Transverse colon (tissue), 4 donors: ENCODE data around the gene CD9. TPM values are rescaled to one million over a fixed set of nuclear protein-coding genes. Genes with fewer than 3 reads are reported as not detected.

Experiments
- DNase-seq: peaks from one replicate; pipeline ENCODE4 v3.0.0-alpha.2; 2019
- H3K27ac ChIP-seq, 4 donors: fragments of 200-600 bp; sonication (generic); 2 replicates each; pipeline ENCODE4 v1.5.1; 2016 to 2018; ENCODE audit warnings: inconsistent platforms in 4 of 4
- H3K27me3 ChIP-seq: fragments of 200-600 bp; sonication (generic); 2 replicates; pipeline ENCODE4 v1.5.1; 2017; ENCODE audit warnings: inconsistent platforms
- H3K36me3 ChIP-seq, 4 donors: fragments of 200-600 bp; sonication (generic); 2 replicates each; pipeline ENCODE4 v1.5.1; 2017 to 2019; ENCODE audit warnings: inconsistent platforms in 4 of 4
- H3K4me1 ChIP-seq, 4 donors: fragments of 200-600 bp; sonication (generic); 2 replicates each; pipeline ENCODE4 v1.5.1; 2017 to 2020; ENCODE audit warnings: inconsistent platforms in 4 of 4
- H3K4me3 ChIP-seq, 4 donors: fragments of 200-600 bp; sonication (generic); 1 replicate in 1 of 4; 2 replicates in 3 of 4; pipeline versions ENCODE4 v1.5.1 to v1.6.1; 2017 to 2019; ENCODE audit warnings: inconsistent platforms in 4 of 4
- H3K9me3 ChIP-seq, 2 donors: fragments of 200-600 bp; sonication (generic); 2 replicates each; pipeline ENCODE4 v1.5.1; 2017 to 2019; ENCODE audit warnings: inconsistent platforms in 2 of 2
- EP300 ChIP-seq: sonication (generic); formaldehyde crosslinking; IDR thresholded peaks from one replicate; pipeline ENCODE4 v1.6.1; 2017; ENCODE audit warnings: antibody characterized with exemption, low read depth
- POLR2A ChIP-seq: fragments of 450-650 bp; IDR thresholded peaks from one replicate; pipeline ENCODE4 v1.6.1; 2016; ENCODE audit warnings: antibody characterized with exemption, mild to moderate bottlenecking, moderate library complexity
- POLR2AphosphoS5 ChIP-seq, 3 donors: sonication (generic); formaldehyde crosslinking; IDR thresholded peaks; one replicate each; pipeline ENCODE4 v1.6.1; 2016; ENCODE audit warnings: antibody characterized with exemption in 3 of 3
- WGBS, 2 donors: methylation state at CpG; one replicate each; pipeline ENCODE4 v1.1.5; 2018; ENCODE audit warnings: low coverage in 1 of 2; 5-methylcytosine and 5-hydroxymethylcytosine counted together
- in situ Hi-C, 4 donors: fragments of 200-750 bp; cut with MboI; loops; one replicate each; pipeline versions ENCODE4 v1.15.0 to v1.15.1; 2017; ENCODE audit warnings: low sequenced_read_pairs in 3 of 4, low pct_ligation_motif_present in 1 of 4, low pct_unique_long_range_greater_than_20kb in 1 of 4
- intact Hi-C: fragments of 100-400 bp; cut with DNase I; formaldehyde crosslinking; loops from one replicate; pipeline ENCODE4 v1.15.1; 2023; ENCODE audit warnings: low total_unique reads
- total RNA-seq, 4 donors: library from RNA; depleted of rRNA; stranded (reverse); fragments of >200 nt; gene quantifications; one replicate each; pipeline ENCODE4 v1.1.0, GENCODE V29; 2016
- TF ChIP-seq, protein P1 (sequence below), 5 experiments: fragments of 200-600 bp in 3 of 5; fragments of 450-650 bp in 2 of 5; sonication (generic) in 3 of 5; IDR thresholded peaks; 1 replicate in 2 of 5; 2 replicates in 3 of 5; pipeline ENCODE4 v1.5.1; 2016 to 2017; ENCODE audit warnings: antibody characterized with exemption in 5 of 5, inconsistent platforms in 3 of 5, mild to moderate bottlenecking in 2 of 5, moderate library complexity in 1 of 5

Gene CD9
- total RNA-seq, 4 donors from 2014 or later, result 207 to 668 (median 481) TPM

- Histone ChIP-seq H3K36me3 (no peaks in the 10 kb centered on the region), H3K27me3 (no peaks in the 10 kb centered on the region), H3K27ac (peak overlapping the region; percentile 58 to 71 (median 64)), H3K4me3 (no peak overlapping the region), H3K4me1 (peaks cover 9 to 20% (median 11%) of the 10 kb centered on the region in 4 donors), H3K9me3 (no peaks in the 10 kb centered on the region)
- intact Hi-C loops, result no loop called here
- 49 to 52% methylated on average over 5 to 17 of the region's 17 CpGs for WGBS, 2 donors
- peak; percentile 45 for DNase-seq
- in situ Hi-C loops, result no loop called here
- TF ChIP-seq POLR2AphosphoS5 (IDR thresholded peaks at IDR 0.05), result peak in 2 of 3 donors; percentile 25 to 27
- TF ChIP-seq POLR2A, result no peak
- no peak for TF ChIP-seq EP300
- TF ChIP-seq, protein P1, sequence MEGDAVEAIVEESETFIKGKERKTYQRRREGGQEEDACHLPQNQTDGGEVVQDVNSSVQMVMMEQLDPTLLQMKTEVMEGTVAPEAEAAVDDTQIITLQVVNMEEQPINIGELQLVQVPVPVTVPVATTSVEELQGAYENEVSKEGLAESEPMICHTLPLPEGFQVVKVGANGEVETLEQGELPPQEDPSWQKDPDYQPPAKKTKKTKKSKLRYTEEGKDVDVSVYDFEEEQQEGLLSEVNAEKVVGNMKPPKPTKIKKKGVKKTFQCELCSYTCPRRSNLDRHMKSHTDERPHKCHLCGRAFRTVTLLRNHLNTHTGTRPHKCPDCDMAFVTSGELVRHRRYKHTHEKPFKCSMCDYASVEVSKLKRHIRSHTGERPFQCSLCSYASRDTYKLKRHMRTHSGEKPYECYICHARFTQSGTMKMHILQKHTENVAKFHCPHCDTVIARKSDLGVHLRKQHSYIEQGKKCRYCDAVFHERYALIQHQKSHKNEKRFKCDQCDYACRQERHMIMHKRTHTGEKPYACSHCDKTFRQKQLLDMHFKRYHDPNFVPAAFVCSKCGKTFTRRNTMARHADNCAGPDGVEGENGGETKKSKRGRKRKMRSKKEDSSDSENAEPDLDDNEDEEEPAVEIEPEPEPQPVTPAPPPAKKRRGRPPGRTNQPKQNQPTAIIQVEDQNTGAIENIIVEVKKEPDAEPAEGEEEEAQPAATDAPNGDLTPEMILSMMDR (IDR thresholded peaks at IDR 0.05), result no peak
Observed at GRCh38 chr12:6167327-6168280, 32.6 kb upstream of the CD9 start.

DNA sequence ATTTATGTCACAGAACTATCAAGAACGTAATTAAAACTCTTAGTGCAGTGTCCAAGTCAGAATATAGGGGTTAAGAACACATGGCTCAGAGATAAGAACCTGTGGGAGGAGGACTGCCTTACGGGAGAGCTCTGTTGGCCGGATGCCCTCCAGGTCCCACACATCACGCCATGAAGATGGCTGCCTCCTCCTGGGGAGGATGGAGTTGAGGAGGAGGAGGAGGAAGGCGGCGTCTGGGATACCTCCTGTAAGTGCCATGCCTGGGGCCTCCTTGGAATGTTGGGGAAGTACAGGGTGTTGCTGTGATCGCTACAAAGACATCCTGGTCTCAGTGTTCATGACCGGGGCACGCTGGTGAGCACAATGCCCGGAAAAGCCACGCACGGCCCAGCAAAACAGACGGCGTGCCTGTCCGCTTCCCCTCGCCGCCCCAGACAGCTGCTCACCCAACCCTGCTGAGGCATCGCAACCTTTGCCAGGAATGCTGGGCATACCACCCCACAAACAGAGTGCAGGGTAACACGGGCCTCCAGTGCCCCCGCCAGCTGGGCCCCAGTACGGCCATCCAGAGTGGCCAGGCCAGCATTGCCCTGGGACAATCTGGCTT is 28.7 kb upstream of the CD9 start:
- TF ChIP-seq EP300 (peak; percentile 38), POLR2AphosphoS5 (IDR thresholded peaks at IDR 0.05) (peak in 1 of 3 donors; percentile 17)
- TF ChIP-seq, protein P1 (IDR thresholded peaks at IDR 0.05), result no peak
- intact Hi-C loops (no loop called here), in situ Hi-C loops (loop anchor here in 1 of 4 donors (10.0 kb wide), 1 partner anchor 107 kb away; no protein-coding TSS in a partner anchor)
- peaks cover 9 to 20% (median 11%) of the 10 kb centered on the region in 4 donors for H3K4me1 ChIP-seq
- no peak overlapping the region for H3K27ac ChIP-seq
- no peaks in the 10 kb centered on the region for H3K36me3 ChIP-seq
- WGBS, 2 donors, result 89 to 90% methylated on average over 2 to 21 of the region's 21 CpGs
- no peak overlapping the region for H3K4me3 ChIP-seq
- DNase-seq, result no peak
- no peaks in the 10 kb centered on the region for H3K9me3 ChIP-seq
- H3K27me3 ChIP-seq, result no peaks in the 10 kb centered on the region

GRCh38 chr12:6172086-6172485 is 28.1 kb upstream of the CD9 start:
- Histone ChIP-seq H3K27me3 (no peaks in the 10 kb centered on the region), H3K27ac (peak overlapping the region in 1 of 4 donors; percentile 25), H3K4me1 (peaks cover 6 to 16% (median 9%) of the 10 kb centered on the region in 4 donors), H3K9me3 (no peaks in the 10 kb centered on the region), H3K4me3 (no peak overlapping the region), H3K36me3 (no peaks in the 10 kb centered on the region)
- intact Hi-C loops, result no loop called here
- in situ Hi-C loops, result loop anchor here in 1 of 4 donors (10.0 kb wide), 1 partner anchor 107 kb away; no protein-coding TSS in a partner anchor
- DNase-seq, result no peak
- no peak for TF ChIP-seq POLR2A
- WGBS, 2 donors, result 82% methylated on average over 15 of the region's 15 CpGs; no CpG with 5 or more reads in 1 of the 2 donors

DNA sequence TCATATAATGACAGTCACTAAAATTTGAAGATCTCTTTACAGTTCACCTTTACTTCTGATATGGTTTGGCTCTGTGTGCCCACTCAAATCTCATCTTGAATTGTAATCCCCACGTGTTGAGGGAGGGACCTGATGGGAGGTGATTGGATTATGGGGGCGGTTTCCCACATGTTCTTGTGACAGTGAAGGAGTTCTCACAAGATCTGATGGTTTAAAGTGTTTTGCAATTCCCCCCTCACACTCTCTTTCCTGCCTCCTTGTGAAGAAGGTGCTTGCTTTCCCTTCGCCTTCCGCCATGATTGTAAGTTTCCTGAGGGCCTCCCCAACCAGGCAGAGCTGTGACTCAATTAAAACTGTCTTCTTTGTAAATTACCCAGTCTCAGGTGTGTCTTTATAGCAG is 27.3 kb upstream of the CD9 start:
- WGBS, 2 donors, result 74 to 86% methylated on average over 2 to 4 of the region's 4 CpGs
- in situ Hi-C loops, result loop anchor here in 1 of 4 donors (10.0 kb wide), 1 partner anchor 108 kb away; no protein-coding TSS in a partner anchor
- intact Hi-C loops, result no loop called here
- Histone ChIP-seq H3K9me3 (no peaks in the 10 kb centered on the region), H3K36me3 (no peaks in the 10 kb centered on the region), H3K4me3 (no peak overlapping the region), H3K27ac (no peak overlapping the region), H3K4me1 (peaks cover 0 to 9% (median 3%) of the 10 kb centered on the region in 4 donors), H3K27me3 (no peaks in the 10 kb centered on the region)
- no peak for DNase-seq
- no peak for TF ChIP-seq EP300
- no peak for TF ChIP-seq POLR2A
- no peak for TF ChIP-seq POLR2AphosphoS5 (IDR thresholded peaks at IDR 0.05)
